ENCODE results near the gene RAB15. TPM values are rescaled to one million over a fixed set of nuclear protein-coding genes. Genes with fewer than 3 reads are reported as not detected.

Gene RAB15
- polyA plus RNA-seq, 6 donors from 2014 or later = 0.25 to 1.9 (median 0.94) TPM

- no peak for ATAC-seq (ENCODE audit: low read depth in 2 of 2)
- no peak overlapping the region for H3K27ac Mint-ChIP-seq
- no peaks in the 10 kb centered on the region for H3K9me3 Mint-ChIP-seq
- peaks cover 5 to 9% (median 6%) of the 10 kb centered on the region in 3 donors for H3K4me1 Mint-ChIP-seq
- no peak for DNase-seq
- no peak overlapping the region for H3K4me3 Mint-ChIP-seq
- no peaks in the 10 kb centered on the region for H3K36me3 Mint-ChIP-seq
- peaks cover 12 to 28% (median 15%) of the 10 kb centered on the region in 3 donors for H3K27me3 Mint-ChIP-seq
Observed at GRCh38 chr14:64979336-64980074, 7.4 kb upstream of the RAB15 start.

DNA sequence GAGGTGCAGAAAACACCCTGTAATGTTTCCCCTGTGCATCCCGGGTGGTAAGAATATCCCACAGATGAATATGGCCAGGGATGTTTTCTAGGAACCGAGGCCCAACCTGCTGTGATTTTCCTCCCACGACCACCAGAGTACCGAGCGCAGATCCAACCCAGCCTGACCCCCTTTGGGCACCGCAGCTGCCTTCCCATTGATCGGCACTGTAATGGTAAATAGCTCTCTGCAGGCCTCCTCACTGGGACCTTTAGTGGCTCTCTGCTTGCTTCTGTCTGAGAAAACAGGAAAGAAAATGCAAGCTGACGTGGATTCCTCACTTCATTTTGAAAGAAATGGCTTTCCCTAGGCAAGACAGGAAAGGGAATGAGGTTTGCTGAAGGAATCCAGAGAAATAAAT lies 2.4 kb upstream of the RAB15 start:
- Mint-ChIP-seq H3K27ac (peak overlapping the region in 1 of 6 donors; percentile 49), H3K4me1 (peaks cover 0 to 13% (median 3%) of the 10 kb centered on the region in 3 donors), H3K36me3 (no peaks in the 10 kb centered on the region), H3K9me3 (no peaks in the 10 kb centered on the region), H3K4me3 (peak overlapping the region in 3 of 8 donors; percentile 32 to 73 (median 44)), H3K27me3 (peaks cover 8 to 14% (median 9%) of the 10 kb centered on the region in 3 donors)
- no peak for DNase-seq
- ATAC-seq (ENCODE audit: low read depth in 2 of 2) = no peak

GRCh38 chr14:64973826-64974225 lies 1.7 kb upstream of the RAB15 start:
- no peaks in the 10 kb centered on the region for H3K36me3 Mint-ChIP-seq
- H3K4me3 Mint-ChIP-seq = peak overlapping the region in 1 of 8 donors; percentile 20
- no peak for ATAC-seq (ENCODE audit: low read depth in 2 of 2)
- no peak for DNase-seq
- peaks cover 0 to 13% (median 3%) of the 10 kb centered on the region in 3 donors for H3K4me1 Mint-ChIP-seq
- H3K9me3 Mint-ChIP-seq = no peaks in the 10 kb centered on the region
- no peak overlapping the region for H3K27ac Mint-ChIP-seq
- peaks cover 8 to 14% (median 9%) of the 10 kb centered on the region in 3 donors for H3K27me3 Mint-ChIP-seq

DNA sequence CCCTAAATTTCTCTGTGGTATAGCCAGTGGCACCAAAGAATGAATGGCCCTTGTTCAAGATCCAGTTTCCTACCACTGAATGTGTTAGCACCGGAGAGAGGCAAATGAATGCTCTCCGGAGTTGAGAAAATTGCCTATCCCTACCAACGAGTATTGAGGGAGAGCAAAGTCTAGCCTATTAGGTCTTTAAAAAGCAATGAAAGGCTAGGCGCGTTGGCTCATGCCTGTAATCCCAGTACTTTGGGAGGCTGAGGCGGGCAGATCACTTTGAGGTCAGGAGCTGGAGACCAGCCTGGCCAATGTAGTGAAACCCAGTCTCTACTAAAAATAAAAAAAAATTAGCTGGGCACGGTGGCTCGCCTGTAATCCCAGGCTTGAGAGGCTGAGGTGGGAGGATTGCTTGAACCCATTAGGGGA lies 898 bp upstream of the RAB15 start:
- Mint-ChIP-seq H3K27me3 (peaks cover 8 to 14% (median 9%) of the 10 kb centered on the region in 3 donors), H3K4me3 (peak overlapping the region; percentile 82 to 92 (median 86)), H3K36me3 (no peaks in the 10 kb centered on the region), H3K4me1 (peaks cover 0 to 13% (median 3%) of the 10 kb centered on the region in 3 donors), H3K9me3 (no peaks in the 10 kb centered on the region), H3K27ac (no peak overlapping the region)
- no peak for DNase-seq
- no peak for ATAC-seq (ENCODE audit: low read depth in 2 of 2)

- peaks cover 0 to 13% (median 3%) of the 10 kb centered on the region in 3 donors for H3K4me1 Mint-ChIP-seq
Observed at GRCh38 chr14:64971491-64971942, 619 bp downstream of the RAB15 start.

DNA sequence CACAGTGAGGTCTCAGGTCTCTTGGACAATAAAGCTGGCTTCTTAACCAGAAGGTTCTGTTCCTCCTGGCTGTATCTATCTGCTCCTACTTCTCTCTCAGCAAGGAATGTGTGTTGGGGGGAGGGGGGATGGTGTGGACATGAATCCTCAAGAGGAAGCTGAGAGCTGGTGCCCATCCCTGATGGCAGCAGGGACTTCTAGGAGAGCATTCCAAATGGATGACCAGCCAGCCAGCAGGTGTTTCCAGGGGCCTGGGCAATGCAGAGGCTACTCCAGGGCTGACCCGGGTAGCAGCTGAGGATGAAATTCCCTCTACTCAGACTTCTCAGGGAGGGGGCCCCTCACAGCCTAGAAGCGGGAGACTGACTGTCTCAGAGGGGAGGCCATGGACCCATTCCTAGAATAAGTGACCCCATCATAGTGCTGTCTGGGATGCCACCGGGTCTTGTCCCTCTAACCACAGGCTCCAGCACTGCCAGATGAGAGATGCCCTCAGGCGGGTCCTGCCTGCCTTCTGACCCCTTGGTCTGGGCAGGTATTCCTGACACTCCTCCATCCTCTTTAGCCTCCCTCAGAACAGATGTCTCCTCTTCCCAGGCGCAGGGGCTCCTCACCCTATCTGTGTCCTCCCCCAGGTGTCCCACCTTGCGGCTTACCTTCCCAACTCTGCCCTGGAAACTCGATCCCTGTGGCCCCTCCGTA lies 1.2 kb downstream of the RAB15 start:
- no peaks in the 10 kb centered on the region for H3K36me3 Mint-ChIP-seq
- no peaks in the 10 kb centered on the region for H3K9me3 Mint-ChIP-seq

More at GRCh38 chr14:64971491-64971942, 619 bp downstream of the RAB15 start:
- DNase-seq (no peak), ATAC-seq (ENCODE audit: low read depth in 2 of 2) (peak in 1 of 2 donors; percentile 11)
- Mint-ChIP-seq H3K4me3 (peak overlapping the region; percentile 67 to 91 (median 80)), H3K36me3 (no peaks in the 10 kb centered on the region), H3K27ac (peak overlapping the region in 1 of 6 donors; percentile 76), H3K27me3 (peaks cover 8 to 9% (median 9%) of the 10 kb centered on the region in 3 donors), H3K9me3 (no peaks in the 10 kb centered on the region)

DNA sequence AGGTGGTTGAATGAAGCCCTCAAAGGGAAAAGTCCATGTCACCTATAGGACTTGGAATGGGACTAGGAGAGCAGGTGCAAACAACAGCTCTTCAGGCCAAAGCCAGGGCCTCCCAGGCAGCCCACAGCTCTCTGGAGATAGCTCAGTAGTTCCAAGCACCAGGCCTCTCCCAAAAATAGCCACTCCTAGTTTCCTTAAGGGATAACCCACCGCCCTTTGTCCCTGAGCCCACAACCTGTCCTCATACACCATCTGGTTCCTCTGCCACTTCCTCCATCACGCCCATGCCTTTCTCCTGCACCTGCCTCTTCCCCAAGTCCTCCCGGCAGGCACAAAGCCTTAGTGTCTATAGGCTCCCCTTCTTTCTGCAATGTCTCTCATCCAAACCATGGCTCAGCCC lies 2.1 kb downstream of the RAB15 start:
- Mint-ChIP-seq H3K27ac (peak overlapping the region in 3 of 6 donors; percentile 44 to 74 (median 56)), H3K4me3 (peak overlapping the region in 5 of 8 donors; percentile 6 to 91 (median 42)), H3K9me3 (no peaks in the 10 kb centered on the region), H3K27me3 (peaks cover 4 to 9% (median 8%) of the 10 kb centered on the region in 3 donors), H3K4me1 (peaks cover 0 to 13% (median 3%) of the 10 kb centered on the region in 3 donors), H3K36me3 (no peaks in the 10 kb centered on the region)
- no peak for DNase-seq
- no peak for ATAC-seq (ENCODE audit: low read depth in 2 of 2)

More for the DNA sequence above, 1.2 kb downstream of the RAB15 start:
- ATAC-seq (ENCODE audit: low read depth in 2 of 2) (no peak), DNase-seq (no peak)
- Mint-ChIP-seq H3K4me1 (peaks cover 0 to 13% (median 3%) of the 10 kb centered on the region in 3 donors), H3K27me3 (peaks cover 6 to 9% (median 8%) of the 10 kb centered on the region in 3 donors), H3K4me3 (peak overlapping the region; percentile 67 to 91 (median 80)), H3K27ac (peak overlapping the region in 2 of 6 donors; percentile 76)

DNA sequence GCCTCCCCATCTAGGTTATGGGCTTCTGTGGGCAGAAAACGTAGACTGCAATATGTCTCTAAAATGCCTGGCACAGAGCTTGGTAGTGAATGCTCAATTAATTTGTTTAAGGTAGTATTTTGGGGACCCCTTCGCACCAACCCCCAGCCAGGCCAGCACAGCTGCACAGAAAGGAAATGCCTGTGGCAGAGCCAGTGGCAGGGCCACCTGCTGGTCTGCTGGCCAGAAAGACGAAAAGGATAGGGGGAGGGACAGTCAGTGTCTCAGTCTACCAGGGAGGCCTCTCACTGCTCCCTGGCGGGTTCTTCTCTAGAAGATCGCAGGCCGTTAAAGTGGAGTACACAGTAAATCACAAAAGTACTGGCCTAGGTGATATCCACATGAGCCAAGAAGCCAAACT lies 3.5 kb downstream of the RAB15 start:
- ATAC-seq (ENCODE audit: low read depth in 2 of 2) = no peak
- H3K4me3 Mint-ChIP-seq = no peak overlapping the region
- H3K9me3 Mint-ChIP-seq = no peaks in the 10 kb centered on the region
- H3K4me1 Mint-ChIP-seq = peaks cover 0 to 13% (median 3%) of the 10 kb centered on the region in 3 donors
- H3K27me3 Mint-ChIP-seq = peaks cover 0 to 9% (median 8%) of the 10 kb centered on the region in 3 donors
- H3K27ac Mint-ChIP-seq = peak overlapping the region in 1 of 6 donors; percentile 56
- H3K36me3 Mint-ChIP-seq = no peaks in the 10 kb centered on the region
- no peak for DNase-seq

GRCh38 chr14:64968167-64968566 lies 4.0 kb downstream of the RAB15 start:
- Mint-ChIP-seq H3K9me3 (no peaks in the 10 kb centered on the region), H3K4me1 (peaks cover 0 to 13% (median 3%) of the 10 kb centered on the region in 3 donors), H3K27me3 (peaks cover 0 to 9% (median 8%) of the 10 kb centered on the region in 3 donors), H3K4me3 (no peak overlapping the region), H3K27ac (no peak overlapping the region), H3K36me3 (no peaks in the 10 kb centered on the region)
- ATAC-seq (ENCODE audit: low read depth in 2 of 2) (no peak), DNase-seq (no peak)

DNA sequence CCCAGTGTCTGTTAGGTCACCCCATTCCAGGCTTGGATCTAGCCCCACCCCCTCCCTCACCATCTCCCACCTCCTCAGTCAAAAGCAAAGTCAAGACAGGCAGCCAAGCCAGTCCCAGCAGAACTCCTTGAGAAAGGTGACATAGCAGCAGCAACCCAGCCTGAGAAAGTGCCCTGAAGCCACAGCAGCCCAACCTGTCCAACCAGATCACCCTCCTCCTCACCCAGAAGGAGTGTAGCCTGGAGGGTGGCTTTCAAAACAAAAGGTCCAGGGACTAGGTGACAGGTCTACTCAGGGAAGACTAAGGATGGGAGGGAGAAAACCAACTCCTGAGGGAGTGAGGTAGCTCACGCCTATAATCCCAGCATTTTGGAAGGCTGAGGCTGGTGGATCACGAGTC lies 5.2 kb downstream of the RAB15 start:
- H3K4me3 Mint-ChIP-seq = no peak overlapping the region
- peaks cover 0 to 9% (median 3%) of the 10 kb centered on the region in 3 donors for H3K4me1 Mint-ChIP-seq
- peaks cover 0 to 9% (median 8%) of the 10 kb centered on the region in 3 donors for H3K27me3 Mint-ChIP-seq
- no peaks in the 10 kb centered on the region for H3K36me3 Mint-ChIP-seq
- no peak overlapping the region for H3K27ac Mint-ChIP-seq
- no peaks in the 10 kb centered on the region for H3K9me3 Mint-ChIP-seq
- ATAC-seq (ENCODE audit: low read depth in 2 of 2) = no peak
- no peak for DNase-seq

GRCh38 chr14:64965356-64966000 lies 6.7 kb downstream of the RAB15 start:
- Mint-ChIP-seq H3K36me3 (no peaks in the 10 kb centered on the region), H3K9me3 (no peaks in the 10 kb centered on the region), H3K4me1 (peaks cover 0 to 3% (median 3%) of the 10 kb centered on the region in 3 donors), H3K4me3 (no peak overlapping the region), H3K27ac (peak overlapping the region in 1 of 6 donors; percentile 45), H3K27me3 (peaks cover 0 to 7% (median 0%) of the 10 kb centered on the region in 3 donors)
- DNase-seq = no peak
- ATAC-seq (ENCODE audit: low read depth in 2 of 2) = no peak

DNA sequence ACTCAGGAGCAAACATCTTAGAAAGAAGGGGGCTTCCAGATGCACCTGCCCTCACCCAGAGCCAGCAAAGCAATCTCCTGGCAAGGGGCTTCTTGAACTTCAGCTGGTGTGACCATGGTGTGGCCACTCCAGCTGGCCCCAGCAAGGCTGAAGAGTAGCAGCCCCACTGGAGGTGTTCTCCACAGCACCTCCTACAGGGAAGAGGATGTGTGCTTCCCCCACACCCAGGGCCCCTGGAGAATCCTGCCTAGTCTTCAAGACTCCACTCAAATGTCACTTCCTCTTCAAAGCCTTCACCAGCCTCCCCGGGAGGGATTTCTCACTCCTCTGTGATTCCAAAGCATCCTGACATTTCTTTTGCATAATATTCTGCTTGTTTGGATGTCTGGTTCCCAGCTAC lies 8.5 kb downstream of the RAB15 start:
- Mint-ChIP-seq H3K27ac (peak overlapping the region in 1 of 6 donors; percentile 75), H3K27me3 (no peaks in the 10 kb centered on the region), H3K36me3 (no peaks in the 10 kb centered on the region), H3K9me3 (no peaks in the 10 kb centered on the region), H3K4me3 (no peak overlapping the region), H3K4me1 (peaks cover 0 to 6% (median 0%) of the 10 kb centered on the region in 3 donors)
- DNase-seq = no peak
- ATAC-seq (ENCODE audit: low read depth in 2 of 2) = no peak

DNA sequence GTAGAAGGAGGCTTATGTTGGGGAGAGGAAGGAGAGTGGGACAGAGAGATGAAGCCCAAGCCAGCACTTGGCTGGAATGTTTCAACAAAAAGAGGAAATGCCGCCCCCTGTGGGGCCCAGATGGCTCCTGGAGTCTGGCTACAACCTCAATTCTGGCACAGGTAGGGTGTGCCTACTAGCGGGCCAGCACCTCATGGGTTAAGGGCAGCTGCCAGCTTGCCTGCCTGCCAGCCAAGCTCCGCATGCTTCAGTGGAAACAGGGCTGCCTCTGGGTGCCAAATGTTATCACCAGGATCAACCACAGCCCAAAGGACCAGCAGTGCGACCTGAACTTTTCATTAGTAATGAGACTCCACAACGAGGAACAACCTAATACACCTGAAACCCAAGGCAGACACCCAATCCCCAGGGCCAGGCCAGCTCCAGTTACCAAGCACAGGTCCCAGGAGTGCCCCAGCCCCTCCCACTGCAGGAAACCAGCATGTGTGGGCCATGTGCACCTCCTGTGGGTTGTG lies 11.3 kb downstream of the RAB15 start:
- Mint-ChIP-seq H3K4me1 (peaks cover 0 to 6% (median 0%) of the 10 kb centered on the region in 3 donors), H3K27me3 (no peaks in the 10 kb centered on the region), H3K4me3 (no peak overlapping the region), H3K9me3 (no peaks in the 10 kb centered on the region), H3K36me3 (no peaks in the 10 kb centered on the region), H3K27ac (no peak overlapping the region)
- ATAC-seq (ENCODE audit: low read depth in 2 of 2) = no peak
- DNase-seq = no peak

Measured in naive B cell (primary cell).